ENCODE data around the gene MKI67.

Gene MKI67

GRCh38 chr10:128055061-128055868, 71.0 kb downstream of the MKI67 start:
- H3K4me3 ChIP-seq (ENCODE audit: low read length) = no peak overlapping the region
- DNase-seq (ENCODE audit: low read depth) = no peak
- no peak for TF ChIP-seq CTCF (IDR thresholded peaks at IDR 0.05; ENCODE audit: insufficient read depth, low read depth, low read length, missing control alignments)

GRCh38 chr10:128054163-128054970, 71.9 kb downstream of the MKI67 start:
- TF ChIP-seq CTCF (IDR thresholded peaks at IDR 0.05; ENCODE audit: insufficient read depth, low read depth, low read length, missing control alignments) = no peak
- no peak overlapping the region for H3K4me3 ChIP-seq (ENCODE audit: low read length)
- no peak for DNase-seq (ENCODE audit: low read depth)

GRCh38 chr10:128053356-128053755, 72.9 kb downstream of the MKI67 start:
- TF ChIP-seq CTCF (IDR thresholded peaks at IDR 0.05; ENCODE audit: insufficient read depth, low read depth, low read length, missing control alignments) = no peak
- H3K4me3 ChIP-seq (ENCODE audit: low read length) = no peak overlapping the region
- DNase-seq (ENCODE audit: low read depth) = no peak

GRCh38 chr10:128052696-128053095, 73.5 kb downstream of the MKI67 start:
- TF ChIP-seq CTCF (IDR thresholded peaks at IDR 0.05; ENCODE audit: insufficient read depth, low read depth, low read length, missing control alignments) = no peak
- DNase-seq (ENCODE audit: low read depth) = no peak

GRCh38 chr10:128051548-128051947, 74.7 kb downstream of the MKI67 start:
- H3K4me3 ChIP-seq (ENCODE audit: low read length) = no peak overlapping the region
- TF ChIP-seq CTCF (IDR thresholded peaks at IDR 0.05; ENCODE audit: insufficient read depth, low read depth, low read length, missing control alignments) = no peak
- no peak for DNase-seq (ENCODE audit: low read depth)

More at GRCh38 chr10:128052696-128053095, 73.5 kb downstream of the MKI67 start:
- no peak overlapping the region for H3K4me3 ChIP-seq (ENCODE audit: low read length)

- peak; percentile 55 for DNase-seq (ENCODE audit: low read depth)
- no peak for TF ChIP-seq CTCF (IDR thresholded peaks at IDR 0.05; ENCODE audit: insufficient read depth, low read depth, low read length, missing control alignments)
- no peak overlapping the region for H3K4me3 ChIP-seq (ENCODE audit: low read length)
These were observed 75.3 kb downstream of the MKI67 start for GRCh38 chr10:128050936-128051335.

All from epithelial cell of esophagus (primary cell).